Measurements from ENCODE around the gene TMEM174. TPM values are rescaled to one million over a fixed set of nuclear protein-coding genes. Genes with fewer than 3 reads are reported as not detected.

TMEM174 gene
- total and polyA plus RNA-seq, 2 of the 4 experiments (the other 2 are of a cell fraction) = not detected

GRCh38 chr5:73189871-73190376 is 16.9 kb downstream of the TMEM174 start:
- peaks cover 11% of the 10 kb centered on the region for H3K9me1 ChIP-seq (ENCODE audit: insufficient read depth, low read length)

More at GRCh38 chr5:73189871-73190376, 16.9 kb downstream of the TMEM174 start:
- ChIA-PET CTCF (interaction anchor here (1.4 kb wide), 1 partner anchor 12 kb away, joined by 8 read pairs; no protein-coding TSS in a partner anchor), POLR2A (ENCODE audit: unreplicated experiment) (no interaction called here)
- no peaks in the 10 kb centered on the region for H3K9me3 ChIP-seq (ENCODE audit: control insufficient read depth, insufficient read depth, low read length)
- no peak overlapping the region for H3K4me3 ChIP-seq (ENCODE audit: insufficient read depth, low read depth, low read length)
- H2AK5ac ChIP-seq (ENCODE audit: low read depth, low read length) = peak overlapping the region; percentile 40; the same call in 1 of the 2 replicates
- peak overlapping the region; percentile 86 for H2BK120ac ChIP-seq (ENCODE audit: low read depth, low read length)
- no peak for TF ChIP-seq MXI1 (IDR thresholded peaks at IDR 0.05; ENCODE audit: borderline replicate concordance, low read depth, low read length)
- peak; percentile 73 for TF ChIP-seq CEBPB (IDR thresholded peaks at IDR 0.05; ENCODE audit: low read depth, low read length)
- H3K56ac ChIP-seq (ENCODE audit: extremely low read depth, insufficient read depth, low read length) = peak overlapping the region; percentile 56; the same call in 1 of the 2 replicates
- intact Hi-C loops (cut with micrococcal nuclease) = loop anchor here (5.0 kb wide), 1 partner anchor 43 kb away; no protein-coding TSS in a partner anchor
- peak overlapping the region; percentile 85 for H2BK20ac ChIP-seq (ENCODE audit: low read depth, low read length)
- dilution Hi-C loops (cut with HindIII; ENCODE audit: low sequenced_read_pairs, unreplicated experiment) = no loop called here
- in situ Hi-C loops (cut with MboI; ENCODE audit: low sequenced_read_pairs) = no loop called here
- H3K36me3 ChIP-seq (ENCODE audit: control insufficient read depth, insufficient read depth, low read length) = no peaks in the 10 kb centered on the region
- peak overlapping the region; percentile 41 for H3K4me2 ChIP-seq (ENCODE audit: low read depth, low read length)
- no peaks in the 10 kb centered on the region for H3K79me1 ChIP-seq (ENCODE audit: low read depth in 1 of 2, low read length in 2 of 2)
- H3K4me1 ChIP-seq (ENCODE audit: control insufficient read depth, insufficient read depth, low read length) = peaks cover 13% of the 10 kb centered on the region
- peak overlapping the region; percentile 13 for H4K5ac ChIP-seq (ENCODE audit: low read depth, low read length)
- H3K4ac ChIP-seq (ENCODE audit: low read depth, low read length) = peak overlapping the region; percentile 51
- H3K9ac ChIP-seq (ENCODE audit: low read depth, low read length) = no peak overlapping the region
- peak overlapping the region; percentile 31 for H2AK9ac ChIP-seq (replicated peaks; ENCODE audit: low read depth, low read length, poor library complexity)
- peak overlapping the region; percentile 49 for H3K14ac ChIP-seq (replicated peaks; ENCODE audit: low read depth, low read length)
- H2BK5ac ChIP-seq (ENCODE audit: low read depth, low read length, poor library complexity, severe bottlenecking) = peak overlapping the region; percentile 27
- peak overlapping the region; percentile 87; the same call in 1 of the 2 replicates for H4K91ac ChIP-seq (ENCODE audit: insufficient read depth, low read depth, low read length)
- H2AFZ ChIP-seq (replicated peaks; ENCODE audit: low read length, poor library complexity) = peak overlapping the region; percentile 66
- DNase-seq (peak; percentile 72), ATAC-seq (ENCODE audit: low read depth) (peak; percentile 68)
- peak overlapping the region; percentile 76; the same call in 1 of the 2 replicates for H3K27ac ChIP-seq (ENCODE audit: insufficient read depth, low read length)
- H3K27me3 ChIP-seq (ENCODE audit: control insufficient read depth, insufficient read depth, low read length) = peaks cover 5% of the 10 kb centered on the region
- no TSS peak for BruUV-seq (replicated peaks)
- H3K23ac ChIP-seq (ENCODE audit: low read depth, low read length) = peak overlapping the region; percentile 80
- peak overlapping the region; percentile 27 for H3K18ac ChIP-seq (ENCODE audit: low read depth, low read length)
- WGBS, 2 experiments (ENCODE audit: extremely low coverage in 2 of 2, insufficient read length in 1 of 2) = no CpG with 5 or more reads among the region's 6 CpGs
- H4K20me1 ChIP-seq (ENCODE audit: insufficient read depth, low read length) = no peaks in the 10 kb centered on the region
- peak overlapping the region; percentile 92; the same call in 2 of the 3 replicates for H2BK15ac ChIP-seq (ENCODE audit: low read depth, low read length)
- peak overlapping the region in 1 of 2 experiments; percentile 54; a peak in 3 of 4 replicates for H4K8ac ChIP-seq (ENCODE audit: low read depth in 2 of 2, low read length in 2 of 2)

Data from IMR-90 (cell line).